IMR-90 (cell line): Measurements from ENCODE around the gene MOG. TPM values are rescaled to one million over a fixed set of nuclear protein-coding genes. Genes with fewer than 3 reads are reported as not detected.

Experiments used
- ATAC-seq: fragments of 200-7000 bp; cut with Tn5 transposase; 2 replicates; pipeline ENCODE4 v1.9.1; 2020; ENCODE audit warnings: low read depth, mild to moderate bottlenecking, moderate library complexity
- BruUV-seq: library from RNA; stranded (reverse); fragments of 400-500 nt; replicated peaks from 2 replicates; lab custom pipeline; 2021; lab: Mats Ljungman, UMichigan
- CTCF ChIA-PET: fragments of 300-600 bp; formaldehyde crosslinking; extraction: SDS; loops from one replicate; lab custom pipeline; 2021; ENCODE audit warnings: antibody characterized with exemption; lab: Yijun Ruan, JAX
- POLR2A ChIA-PET: fragments of 300-600 bp; sonication (Branson Sonifier 250); formaldehyde crosslinking; loops from one replicate; lab custom pipeline; 2022; ENCODE audit warnings: antibody characterized with exemption; ENCODE audit not compliant: unreplicated experiment; lab: Charles Lee
- DNase-seq: peaks from one replicate; pipeline ENCODE4 v3.0.0; 2013
- H2AFZ ChIP-seq: replicated peaks from 2 replicates; pipeline ENCODE3; 2013; ENCODE audit warnings: low read length, mild to moderate bottlenecking; ENCODE audit not compliant: poor library complexity
- H2AK5ac ChIP-seq: 2 replicates; pipeline ENCODE4 v1.6.1; 2013; ENCODE audit warnings: low read depth, low read length, inconsistent platforms
- H2AK9ac ChIP-seq: replicated peaks from 2 replicates; pipeline ENCODE3; 2013; ENCODE audit warnings: mild to moderate bottlenecking, low read depth, low read length, moderate library complexity; ENCODE audit not compliant: poor library complexity
- H2BK120ac ChIP-seq: 2 replicates; pipeline ENCODE4 v1.6.1; 2013; ENCODE audit warnings: low read depth, low read length, inconsistent platforms
- H2BK15ac ChIP-seq: 3 replicates; pipeline ENCODE4 v1.6.1; 2013; ENCODE audit warnings: low read depth, low read length, inconsistent platforms
- H2BK20ac ChIP-seq: 2 replicates; pipeline ENCODE4 v1.6.1; 2013; ENCODE audit warnings: low read depth, mild to moderate bottlenecking, inconsistent platforms, low read length, moderate library complexity
- H2BK5ac ChIP-seq: 2 replicates; pipeline ENCODE4 v1.6.1; 2013; ENCODE audit warnings: mild to moderate bottlenecking, low read depth, low read length, inconsistent platforms; ENCODE audit not compliant: poor library complexity, severe bottlenecking
- H3K14ac ChIP-seq: replicated peaks from 2 replicates; pipeline ENCODE4 v1.6.1; 2013; ENCODE audit warnings: low read depth, low read length, inconsistent platforms
- H3K18ac ChIP-seq: 2 replicates; pipeline ENCODE4 v1.6.1; 2013; ENCODE audit warnings: low read depth, low read length, control low read depth
- H3K23ac ChIP-seq: 2 replicates; pipeline ENCODE4 v1.6.1; 2013; ENCODE audit warnings: low read depth, low read length, inconsistent platforms
- H3K27ac ChIP-seq: 2 replicates; pipeline ENCODE4 v1.5.1; 2013; ENCODE audit warnings: mild to moderate bottlenecking, control low read depth, low read length; ENCODE audit not compliant: insufficient read depth
- H3K27me3 ChIP-seq: 2 replicates; pipeline ENCODE4 v1.6.1; 2013; ENCODE audit warnings: low read length; ENCODE audit not compliant: control insufficient read depth, insufficient read depth
- H3K36me3 ChIP-seq: 2 replicates; pipeline ENCODE4 v1.6.1; 2013; ENCODE audit warnings: low read length, mixed read lengths; ENCODE audit not compliant: control insufficient read depth, insufficient read depth
- H3K4ac ChIP-seq: 2 replicates; pipeline ENCODE4 v1.6.1; 2013; ENCODE audit warnings: low read depth, low read length, inconsistent platforms
- H3K4me1 ChIP-seq: 2 replicates; pipeline ENCODE4 v1.6.1; 2013; ENCODE audit warnings: low read length, mixed read lengths; ENCODE audit not compliant: control insufficient read depth, insufficient read depth
- H3K4me2 ChIP-seq: 2 replicates; pipeline ENCODE4 v1.6.1; 2013; ENCODE audit warnings: low read depth, mild to moderate bottlenecking, control low read depth, low read length, moderate library complexity
- H3K4me3 ChIP-seq: 2 replicates; pipeline ENCODE4 v1.5.1; 2013; ENCODE audit warnings: low read depth, mild to moderate bottlenecking, control low read depth, low read length, moderate library complexity; ENCODE audit not compliant: insufficient read depth
- H3K56ac ChIP-seq: 2 replicates; pipeline ENCODE4 v1.6.1; 2013; ENCODE audit warnings: low read length, inconsistent platforms; ENCODE audit not compliant: insufficient read depth; ENCODE audit errors: extremely low read depth
- H3K79me1 ChIP-seq, 2 experiments: 2 replicates each; pipeline ENCODE4 v1.6.1; 2013; ENCODE audit warnings: low read length in 2 of 2, inconsistent platforms in 1 of 2, low read depth in 1 of 2
- H3K9ac ChIP-seq: 2 replicates; pipeline ENCODE4 v1.6.1; 2013; ENCODE audit warnings: low read depth, low read length, control low read depth
- H3K9me1 ChIP-seq: 2 replicates; pipeline ENCODE4 v1.6.1; 2013; ENCODE audit warnings: low read length, inconsistent platforms; ENCODE audit not compliant: insufficient read depth
- H3K9me3 ChIP-seq: 2 replicates; pipeline ENCODE4 v1.6.1; 2013; ENCODE audit warnings: low read length; ENCODE audit not compliant: control insufficient read depth, insufficient read depth
- H4K20me1 ChIP-seq: 2 replicates; pipeline ENCODE4 v1.6.1; 2013; ENCODE audit warnings: low read length, inconsistent platforms; ENCODE audit not compliant: insufficient read depth
- H4K5ac ChIP-seq: 2 replicates; pipeline ENCODE4 v1.6.1; 2013; ENCODE audit warnings: mild to moderate bottlenecking, low read depth, low read length, control low read depth
- H4K8ac ChIP-seq, 2 experiments: 2 replicates each; pipeline ENCODE4 v1.6.1; 2013; ENCODE audit warnings: low read depth in 2 of 2, low read length in 2 of 2, control low read depth in 1 of 2, inconsistent platforms in 1 of 2
- H4K91ac ChIP-seq: 2 replicates; pipeline ENCODE4 v1.6.1; 2013; ENCODE audit warnings: low read depth, low read length, inconsistent platforms; ENCODE audit not compliant: insufficient read depth
- BHLHE40 ChIP-seq: fragments of 150-350 bp; IDR thresholded peaks from 2 replicates; pipeline ENCODE4 v1.6.1; 2016; ENCODE audit warnings: mild to moderate bottlenecking, low read depth, low read length
- CEBPB ChIP-seq: IDR thresholded peaks from 2 replicates; pipeline ENCODE4 v1.6.1; 2012; ENCODE audit warnings: low read depth, low read length, improper control_type of control experiment
- CHD1 ChIP-seq: IDR thresholded peaks from 2 replicates; pipeline ENCODE4 v1.6.1; 2012; ENCODE audit warnings: low read depth, low read length, improper control_type of control experiment
- CTCF ChIP-seq: conservative IDR thresholded peaks from 2 replicates; pipeline ENCODE4 v1.5.1; 2012; ENCODE audit warnings: mild to moderate bottlenecking, low read depth, low read length, improper control_type of control experiment
- ELK1 ChIP-seq: fragments of 150-350 bp; IDR thresholded peaks from 2 replicates; pipeline ENCODE4 v1.6.1; 2016; ENCODE audit warnings: low read depth, mild to moderate bottlenecking, low read length, moderate library complexity, borderline replicate concordance
- FOS ChIP-seq: fragments of 150-350 bp; IDR thresholded peaks from 2 replicates; pipeline ENCODE4 v1.6.1; 2016; ENCODE audit warnings: low read depth, low read length
- MAFK ChIP-seq: IDR thresholded peaks from 2 replicates; pipeline ENCODE4 v1.6.1; 2012; ENCODE audit warnings: low read depth, low read length, improper control_type of control experiment
- MAZ ChIP-seq: IDR thresholded peaks from 2 replicates; pipeline ENCODE4 v1.6.1; 2012; ENCODE audit warnings: low read depth, mild to moderate bottlenecking, low read length, improper control_type of control experiment, moderate library complexity, borderline replicate concordance
- MXI1 ChIP-seq: IDR thresholded peaks from 2 replicates; pipeline ENCODE4 v1.6.1; 2012; ENCODE audit warnings: low read depth, mild to moderate bottlenecking, low read length, moderate library complexity, borderline replicate concordance
- NFE2L2 ChIP-seq: fragments of 150-350 bp; IDR thresholded peaks from 2 replicates; pipeline ENCODE4 v1.6.1; 2016; ENCODE audit warnings: low read depth, mild to moderate bottlenecking, low read length
- POLR2A ChIP-seq: IDR thresholded peaks from 2 replicates; pipeline ENCODE4 v1.6.1; 2012; ENCODE audit warnings: mild to moderate bottlenecking, low read depth, low read length
- RAD21 ChIP-seq: IDR thresholded peaks from 2 replicates; pipeline ENCODE4 v1.6.1; 2012; ENCODE audit warnings: low read length, improper control_type of control experiment
- RCOR1 ChIP-seq: IDR thresholded peaks from 2 replicates; pipeline ENCODE4 v1.6.1; 2012; ENCODE audit warnings: mild to moderate bottlenecking, low read length, improper control_type of control experiment; ENCODE audit not compliant: insufficient replicate concordance
- RFX5 ChIP-seq: IDR thresholded peaks from 2 replicates; pipeline ENCODE4 v1.8.0; 2012; ENCODE audit warnings: low read depth, mild to moderate bottlenecking, low read length, moderate library complexity
- SMC3 ChIP-seq: fragments of 150-350 bp; IDR thresholded peaks from 2 replicates; pipeline ENCODE4 v1.6.1; 2016; ENCODE audit warnings: low read depth, mild to moderate bottlenecking, antibody characterized with exemption, low read length, moderate library complexity
- WGBS, 2 experiments: methylation state at CpG; one replicate each; pipeline versions ENCODE4 v1.1.5 to v1.1.7; 2013; ENCODE audit warnings: missing lambda C conversion rate in 2 of 2; ENCODE audit not compliant: insufficient read length in 1 of 2; ENCODE audit errors: extremely low coverage in 2 of 2; 5-methylcytosine and 5-hydroxymethylcytosine counted together
- dilution Hi-C: fragments of 300-500 bp; cut with HindIII; formaldehyde crosslinking; loops from one replicate; pipeline ENCODE4 v1.14.3; 2018; ENCODE audit warnings: low sequenced_read_pairs; ENCODE audit not compliant: unreplicated experiment
- in situ Hi-C: fragments of 300-500 bp; cut with MboI; formaldehyde crosslinking; loops from 3 replicates; pipeline ENCODE4 v1.14.3; 2019; ENCODE audit warnings: low sequenced_read_pairs, inconsistent platforms, mixed read lengths
- intact Hi-C: fragments of 100-400 bp; cut with micrococcal nuclease; formaldehyde crosslinking; loops from 2 replicates; pipeline ENCODE4 v1.10.0; 2022
- polyA plus RNA-seq, 3 experiments: library from polyadenylated mRNA; depleted of rRNA; stranded (reverse); fragments of >200 nt; gene quantifications; 2 replicates each; pipeline ENCODE4 v1.2.3, GENCODE V29; 2012; ENCODE audit warnings: low replicate concordance in 1 of 3
- total RNA-seq: library from RNA; depleted of rRNA; stranded (reverse); fragments of >200 nt; gene quantifications from 2 replicates; pipeline ENCODE4 v1.2.3, GENCODE V29; 2012
- TF ChIP-seq, protein P1 (sequence below): fragments of 150-350 bp; IDR thresholded peaks from 2 replicates; pipeline ENCODE4 v1.6.1; 2017; ENCODE audit warnings: mild to moderate bottlenecking, antibody characterized with exemption, low read length, low read depth

MOG gene
- total and polyA plus RNA-seq, 2 of the 4 experiments (the other 2 are of a cell fraction): not detected

DNA sequence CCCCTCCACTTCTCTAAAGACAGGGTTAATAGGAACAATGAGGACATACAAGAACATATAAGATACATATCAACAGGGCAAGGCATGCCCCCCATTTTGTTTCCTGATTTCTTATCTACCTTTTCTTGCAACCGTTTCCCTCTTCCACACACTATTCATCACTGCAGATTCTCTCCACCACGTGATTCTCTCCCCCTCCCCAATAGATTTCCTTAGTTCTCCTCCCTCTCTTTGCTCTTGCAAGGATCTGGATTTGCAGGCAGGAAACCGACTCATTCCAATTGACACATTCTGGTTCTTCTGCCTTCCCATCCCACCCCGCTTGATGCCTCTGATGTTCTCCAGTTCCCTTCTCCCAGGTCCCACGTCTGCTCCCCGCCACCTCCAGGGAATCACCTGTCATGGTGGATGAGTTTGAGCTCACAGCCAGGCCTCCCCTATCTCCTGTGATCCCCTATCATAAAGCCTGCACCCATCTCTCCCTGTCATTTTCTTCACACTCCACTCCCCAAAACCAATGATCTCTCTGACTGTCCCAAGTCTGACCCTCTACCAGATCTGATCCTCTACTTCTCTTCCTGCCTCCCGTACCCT, 31.5 kb upstream of the MOG start:
- dilution Hi-C loops (no loop called here), in situ Hi-C loops (no loop called here), intact Hi-C loops (no loop called here)
- Histone ChIP-seq H3K9ac (no peak overlapping the region), H3K27me3 (no peaks in the 10 kb centered on the region), H3K56ac (no peak overlapping the region), H3K4me2 (no peak overlapping the region; the same call in 1 of the 2 replicates), H3K9me1 (peaks cover 11% of the 10 kb centered on the region), H3K14ac (no peak overlapping the region), H2BK15ac (no peak overlapping the region), H3K9me3 (no peaks in the 10 kb centered on the region), H2BK5ac (no peak overlapping the region), H2AK5ac (no peak overlapping the region), H4K20me1 (peaks cover 4% of the 10 kb centered on the region), H2BK20ac (no peak overlapping the region), H2BK120ac (no peak overlapping the region), H3K23ac (no peak overlapping the region), H3K4ac (no peak overlapping the region), H3K18ac (no peak overlapping the region), H3K27ac (no peak overlapping the region), H2AK9ac (no peak overlapping the region), H3K4me3 (no peak overlapping the region), H3K36me3 (peaks cover 28% of the 10 kb centered on the region), H2AFZ (no peak overlapping the region), H4K91ac (no peak overlapping the region), H3K79me1 (peaks cover 23 to 49% of the 10 kb centered on the region in 2 experiments), H3K4me1 (peaks cover 7% of the 10 kb centered on the region), H4K8ac (no peak overlapping the region), H4K5ac (no peak overlapping the region)
- TF ChIP-seq ELK1 (no peak), MAFK (no peak), CHD1 (no peak), RCOR1 (no peak), NFE2L2 (no peak), BHLHE40 (no peak), FOS (no peak), RAD21 (no peak), CTCF (no peak), CEBPB (no peak), SMC3 (no peak), MAZ (no peak), POLR2A (no peak), MXI1 (no peak), RFX5 (no peak)
- TF ChIP-seq, protein P1, sequence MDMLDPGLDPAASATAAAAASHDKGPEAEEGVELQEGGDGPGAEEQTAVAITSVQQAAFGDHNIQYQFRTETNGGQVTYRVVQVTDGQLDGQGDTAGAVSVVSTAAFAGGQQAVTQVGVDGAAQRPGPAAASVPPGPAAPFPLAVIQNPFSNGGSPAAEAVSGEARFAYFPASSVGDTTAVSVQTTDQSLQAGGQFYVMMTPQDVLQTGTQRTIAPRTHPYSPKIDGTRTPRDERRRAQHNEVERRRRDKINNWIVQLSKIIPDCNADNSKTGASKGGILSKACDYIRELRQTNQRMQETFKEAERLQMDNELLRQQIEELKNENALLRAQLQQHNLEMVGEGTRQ: no peak
- WGBS, 2 experiments: 52% methylated on average over 5 of the region's 7 CpGs; no CpG with 5 or more reads in 1 of the 2 experiments
- no TSS peak for BruUV-seq
- ChIA-PET POLR2A (no interaction called here), CTCF (interaction anchor here (2.3 kb wide), 1 partner anchor 11 kb away, joined by 5 read pairs; no protein-coding TSS in a partner anchor)
- ATAC-seq: no peak
- no peak for DNase-seq
